Caco-2 (cell line): Measurements from ENCODE around the gene TNRC6C. TPM values are rescaled to one million over a fixed set of nuclear protein-coding genes. Genes with fewer than 3 reads are reported as not detected.

Source experiments
- BruUV-seq: library from RNA; stranded (reverse); fragments of 400-500 nt; replicated peaks from 2 replicates; lab custom pipeline; 2021; lab: Mats Ljungman, UMichigan
- CTCF ChIA-PET: fragments of 300-600 bp; sonication (Branson Sonifier 250); formaldehyde crosslinking; loops from one replicate; lab custom pipeline; 2022; ENCODE audit warnings: antibody characterized with exemption; lab: Charles Lee
- POLR2A ChIA-PET: fragments of 300-600 bp; sonication (Branson Sonifier 250); formaldehyde crosslinking; loops from one replicate; lab custom pipeline; 2022; ENCODE audit warnings: antibody characterized with exemption; lab: Charles Lee
- DNase-seq, 2 experiments: peaks; one replicate each; pipeline versions ENCODE4 v3.0.0 to v3.0.0-alpha.2; 2020 to 2022
- H3K27me3 ChIP-seq: replicated peaks from 2 replicates; pipeline ENCODE4 v1.6.0; 2011; ENCODE audit warnings: low read length; ENCODE audit not compliant: control insufficient read depth, insufficient read depth
- H3K36me3 ChIP-seq: 2 replicates; pipeline ENCODE4 v1.5.1; 2011; ENCODE audit warnings: low read length; ENCODE audit not compliant: control insufficient read depth, insufficient read depth
- H3K4me1 ChIP-seq: fragments of 250-450 bp; sonication (Bioruptor Pico); 2 replicates; pipeline ENCODE4 v1.5.1; 2020; ENCODE audit warnings: mild to moderate bottlenecking
- H3K4me3 ChIP-seq: 2 replicates; pipeline ENCODE4 v1.5.1; 2011; ENCODE audit warnings: low read depth, mild to moderate bottlenecking, control low read depth, low read length
- H3K9me3 ChIP-seq: fragments of 250-450 bp; sonication (Bioruptor Pico); 2 replicates; pipeline ENCODE4 v1.5.1; 2020; ENCODE audit warnings: mild to moderate bottlenecking, moderate library complexity
- H3K27ac Mint-ChIP-seq: one replicate; pipeline ENCODE4 v1.8.0; 2022; ENCODE audit warnings: mixed read lengths; ENCODE audit not compliant: unreplicated experiment
- H3K27me3 Mint-ChIP-seq: one replicate; pipeline ENCODE4 v1.8.0; 2022; ENCODE audit warnings: mixed read lengths; ENCODE audit not compliant: insufficient read depth, unreplicated experiment
- H3K36me3 Mint-ChIP-seq: one replicate; pipeline ENCODE4 v1.8.0; 2022; ENCODE audit warnings: mild to moderate bottlenecking, mixed read lengths; ENCODE audit not compliant: insufficient read depth, unreplicated experiment
- H3K4me1 Mint-ChIP-seq: one replicate; pipeline ENCODE4 v1.8.0; 2022; ENCODE audit warnings: low read depth, mixed read lengths; ENCODE audit not compliant: unreplicated experiment
- H3K4me3 Mint-ChIP-seq: one replicate; pipeline ENCODE4 v1.8.0; 2022; ENCODE audit warnings: mild to moderate bottlenecking, moderate library complexity, mixed read lengths; ENCODE audit not compliant: unreplicated experiment
- H3K9me3 Mint-ChIP-seq: one replicate; pipeline ENCODE4 v1.8.0; 2022; ENCODE audit warnings: mixed read lengths; ENCODE audit not compliant: unreplicated experiment
- intact Hi-C: fragments of 100-400 bp; cut with micrococcal nuclease; formaldehyde crosslinking; loops from one replicate; pipeline ENCODE4 v1.10.0; 2022; ENCODE audit not compliant: unreplicated experiment
- total RNA-seq: library from RNA; stranded (reverse); gene quantifications from 2 replicates; pipeline ENCODE4 v1.2.3, GENCODE V29; 2022
- TF ChIP-seq, protein P1 (sequence below), 2 experiments: fragments of 200-600 bp in 1 of 2; IDR thresholded peaks; 1 replicate in 1 of 2; 2 replicates in 1 of 2; pipeline versions ENCODE4 v1.5.1 to v1.8.0; 2011 to 2022; ENCODE audit warnings: antibody characterized with exemption in 1 of 2, control low read depth in 1 of 2, inconsistent platforms in 1 of 2, low read depth in 1 of 2, low read length in 1 of 2, mild to moderate bottlenecking in 1 of 2, moderate library complexity in 1 of 2; ENCODE audit not compliant: insufficient read depth in 1 of 2, severe bottlenecking in 1 of 2, unreplicated experiment in 1 of 2

Gene TNRC6C
- total RNA-seq, 1 experiment from 2014 or later: 17.9 TPM

DNA sequence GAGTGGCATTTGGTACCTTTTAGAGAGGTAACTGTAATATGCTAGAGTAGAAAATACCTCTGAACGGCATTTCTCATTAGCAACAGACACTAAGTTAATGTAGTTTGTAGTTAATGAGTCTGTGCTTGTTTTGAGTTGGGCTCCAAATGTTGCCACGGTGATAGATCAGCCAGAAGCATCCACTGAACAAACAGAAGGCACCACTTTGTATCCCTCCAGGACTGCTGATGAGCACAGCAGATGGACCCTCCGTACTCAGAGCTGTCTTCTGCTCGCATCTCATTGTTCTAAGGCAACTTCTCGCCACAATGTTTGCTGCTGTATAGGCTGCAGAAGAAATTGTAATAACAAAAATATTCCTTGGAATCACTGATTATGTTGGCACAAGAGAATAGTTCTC, 56.1 kb downstream of the TNRC6C start:
- no peak overlapping the region for H3K4me3 Mint-ChIP-seq
- H3K27ac Mint-ChIP-seq: no peak overlapping the region
- TF ChIP-seq, protein P1, sequence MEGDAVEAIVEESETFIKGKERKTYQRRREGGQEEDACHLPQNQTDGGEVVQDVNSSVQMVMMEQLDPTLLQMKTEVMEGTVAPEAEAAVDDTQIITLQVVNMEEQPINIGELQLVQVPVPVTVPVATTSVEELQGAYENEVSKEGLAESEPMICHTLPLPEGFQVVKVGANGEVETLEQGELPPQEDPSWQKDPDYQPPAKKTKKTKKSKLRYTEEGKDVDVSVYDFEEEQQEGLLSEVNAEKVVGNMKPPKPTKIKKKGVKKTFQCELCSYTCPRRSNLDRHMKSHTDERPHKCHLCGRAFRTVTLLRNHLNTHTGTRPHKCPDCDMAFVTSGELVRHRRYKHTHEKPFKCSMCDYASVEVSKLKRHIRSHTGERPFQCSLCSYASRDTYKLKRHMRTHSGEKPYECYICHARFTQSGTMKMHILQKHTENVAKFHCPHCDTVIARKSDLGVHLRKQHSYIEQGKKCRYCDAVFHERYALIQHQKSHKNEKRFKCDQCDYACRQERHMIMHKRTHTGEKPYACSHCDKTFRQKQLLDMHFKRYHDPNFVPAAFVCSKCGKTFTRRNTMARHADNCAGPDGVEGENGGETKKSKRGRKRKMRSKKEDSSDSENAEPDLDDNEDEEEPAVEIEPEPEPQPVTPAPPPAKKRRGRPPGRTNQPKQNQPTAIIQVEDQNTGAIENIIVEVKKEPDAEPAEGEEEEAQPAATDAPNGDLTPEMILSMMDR (IDR thresholded peaks at IDR 0.05; ENCODE audit: insufficient read depth in 1 of 2, low read depth in 1 of 2, low read length in 1 of 2, severe bottlenecking in 1 of 2, unreplicated experiment in 1 of 2): no peak

GRCh38 chr17:78016852-78017251, 58.3 kb downstream of the TNRC6C start:
- Histone ChIP-seq H3K36me3 (no peaks in the 10 kb centered on the region), H3K4me3 (no peak overlapping the region), H3K27me3 (no peaks in the 10 kb centered on the region), H3K4me1 (no peaks in the 10 kb centered on the region), H3K9me3 (no peaks in the 10 kb centered on the region)
- ChIA-PET CTCF (interaction anchor here (1.3 kb wide), 1 partner anchor 24 kb away, joined by 3 read pairs; no protein-coding TSS in a partner anchor), POLR2A (interaction anchor here (1.4 kb wide), 1 partner anchor 58 kb away, joined by 5 read pairs; the partner anchor contains the start of gene TNRC6C)
- Mint-ChIP-seq H3K27me3 (no peaks in the 10 kb centered on the region), H3K36me3 (no peaks in the 10 kb centered on the region), H3K4me3 (no peak overlapping the region), H3K9me3 (no peaks in the 10 kb centered on the region), H3K4me1 (no peaks in the 10 kb centered on the region), H3K27ac (no peak overlapping the region)
- intact Hi-C loops: loop anchor here (10.0 kb wide), 1 partner anchor 132 kb away; no protein-coding TSS in a partner anchor
- no TSS peak for BruUV-seq
- no peak for DNase-seq
- TF ChIP-seq, protein P1 (IDR thresholded peaks at IDR 0.05; ENCODE audit: insufficient read depth in 1 of 2, low read depth in 1 of 2, low read length in 1 of 2, severe bottlenecking in 1 of 2, unreplicated experiment in 1 of 2): no peak

More for the DNA sequence above, 56.1 kb downstream of the TNRC6C start:
- Mint-ChIP-seq H3K36me3 (no peaks in the 10 kb centered on the region), H3K4me1 (no peaks in the 10 kb centered on the region), H3K27me3 (no peaks in the 10 kb centered on the region), H3K9me3 (no peaks in the 10 kb centered on the region)
- Histone ChIP-seq H3K4me3 (no peak overlapping the region), H3K27me3 (no peaks in the 10 kb centered on the region), H3K9me3 (no peaks in the 10 kb centered on the region), H3K36me3 (no peaks in the 10 kb centered on the region), H3K4me1 (no peaks in the 10 kb centered on the region)
- DNase-seq: no peak
- BruUV-seq: no TSS peak
- intact Hi-C loops: loop anchor here (1.0 to 10.0 kb wide), 4 partner anchors 130 to 472 kb away; no protein-coding TSS in a partner anchor
- ChIA-PET CTCF (interaction anchor here (2.1 to 2.2 kb wide), 2 partner anchors 56 to 472 kb away, joined by 9 to 15 read pairs; partner anchors contain the start of gene TNRC6C), POLR2A (interaction anchor here (1.8 kb wide), 1 partner anchor 56 kb away, joined by 13 read pairs; the partner anchor contains the start of gene TNRC6C)

DNA sequence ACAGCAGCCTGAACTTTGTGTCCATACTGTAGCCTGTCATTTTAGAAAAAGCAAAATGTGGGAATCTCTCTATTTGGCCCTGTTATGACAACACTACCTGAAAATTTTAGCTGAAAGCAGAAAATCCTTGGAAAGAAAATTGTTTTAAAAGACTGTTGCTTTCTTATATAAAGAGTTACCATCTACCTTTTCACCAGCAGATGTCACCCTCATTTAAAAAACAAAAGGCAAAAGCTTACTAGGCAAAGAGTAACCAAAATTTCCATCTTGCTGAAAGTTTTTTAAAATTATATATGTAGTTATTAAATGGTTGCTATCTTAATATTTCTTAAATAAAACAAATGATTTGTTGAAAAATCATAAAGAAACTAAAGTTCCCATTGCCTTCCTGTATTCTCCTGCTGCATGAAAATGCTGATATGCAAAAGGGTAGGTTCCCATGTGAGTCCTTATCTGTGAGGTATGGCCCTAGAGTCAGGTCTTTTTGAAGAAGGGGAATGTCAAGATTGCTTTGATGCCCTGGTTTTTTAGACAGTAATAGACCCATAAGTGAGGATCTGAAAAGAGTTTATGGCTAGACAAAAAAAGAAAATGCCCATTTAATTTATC, 61.0 kb downstream of the TNRC6C start:
- intact Hi-C loops: loop anchor here (1.0 to 10.0 kb wide), 2 partner anchors 66 to 135 kb away; no protein-coding TSS in a partner anchor
- ChIA-PET POLR2A (interaction anchor here (1.2 to 1.7 kb wide), 2 partner anchors 61 to 168 kb away, joined by 4 to 10 read pairs; partner anchors contain the start of genes AFMID, TK1 and TNRC6C), CTCF (interaction anchor here (0.6 to 1.8 kb wide), 6 partner anchors 19 to 477 kb away, joined by 3 to 13 read pairs (median 5); no protein-coding TSS in a partner anchor)
- H3K4me1 ChIP-seq: no peaks in the 10 kb centered on the region
- Mint-ChIP-seq H3K27ac (no peak overlapping the region), H3K9me3 (no peaks in the 10 kb centered on the region), H3K27me3 (no peaks in the 10 kb centered on the region), H3K4me3 (no peak overlapping the region), H3K4me1 (no peaks in the 10 kb centered on the region), H3K36me3 (no peaks in the 10 kb centered on the region)
- TF ChIP-seq, protein P1 (IDR thresholded peaks at IDR 0.05; ENCODE audit: insufficient read depth in 1 of 2, low read depth in 1 of 2, low read length in 1 of 2, severe bottlenecking in 1 of 2, unreplicated experiment in 1 of 2): peak; percentile 47 to 48
- no peak for DNase-seq
- no peaks in the 10 kb centered on the region for H3K9me3 ChIP-seq
- H3K27me3 ChIP-seq: no peaks in the 10 kb centered on the region
- H3K36me3 ChIP-seq: no peaks in the 10 kb centered on the region
- BruUV-seq: no TSS peak
- no peak overlapping the region for H3K4me3 ChIP-seq
